ENCODE measurements around the gene PDGFB. TPM values are rescaled to one million over a fixed set of nuclear protein-coding genes. Genes with fewer than 3 reads are reported as not detected.

Gene PDGFB
- total RNA-seq, 1 donor from 2014 or later: 54.8 TPM

- DNase-seq (ENCODE audit: low read depth in 2 of 2): peak; percentile 73 to 76
Observed at GRCh38 chr22:39240831-39241793, 3.7 kb downstream of the PDGFB start.

DNA sequence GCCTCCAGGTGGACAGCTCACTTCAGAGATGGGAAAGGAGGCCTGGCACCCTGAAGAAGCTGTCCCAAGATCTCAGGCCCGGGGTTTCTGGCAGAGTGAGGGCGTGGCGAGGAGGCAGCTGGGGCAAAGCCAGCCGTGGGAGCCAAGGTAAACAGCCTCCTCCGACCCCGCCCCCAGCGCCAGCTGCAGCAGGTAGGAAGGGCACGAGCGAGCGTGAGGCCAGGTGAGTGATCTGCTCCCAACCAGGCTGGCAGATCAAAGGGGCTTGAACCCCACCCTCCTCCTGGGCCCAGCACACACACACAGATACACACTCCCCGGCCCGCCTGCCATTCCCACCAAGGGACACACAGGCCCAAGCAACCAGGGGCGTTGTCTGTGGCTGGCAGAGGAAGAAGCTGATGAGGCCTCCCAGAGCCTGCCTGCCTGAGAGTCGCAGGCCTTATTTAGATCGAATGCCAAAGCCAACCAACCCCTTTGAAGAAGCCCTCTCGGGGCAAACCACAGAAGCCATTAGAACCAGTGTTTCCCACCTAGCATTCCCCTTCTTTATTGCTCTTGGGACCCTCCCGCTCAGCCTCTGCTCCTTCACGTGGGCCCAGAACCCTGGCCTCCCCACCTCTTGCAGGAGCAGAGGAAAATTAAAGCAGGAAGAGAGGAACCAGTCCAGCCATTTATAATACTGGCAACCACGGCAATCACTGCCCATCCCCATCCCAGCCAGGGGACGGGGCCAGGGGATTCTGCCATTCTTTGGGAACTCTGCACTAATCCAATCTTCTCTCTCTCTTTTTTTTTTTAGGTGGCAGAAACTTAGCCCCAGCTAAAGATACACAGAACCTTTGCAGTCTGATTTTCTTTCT lies 5.0 kb downstream of the PDGFB start:
- no peak for DNase-seq (ENCODE audit: low read depth in 2 of 2)

DNA sequence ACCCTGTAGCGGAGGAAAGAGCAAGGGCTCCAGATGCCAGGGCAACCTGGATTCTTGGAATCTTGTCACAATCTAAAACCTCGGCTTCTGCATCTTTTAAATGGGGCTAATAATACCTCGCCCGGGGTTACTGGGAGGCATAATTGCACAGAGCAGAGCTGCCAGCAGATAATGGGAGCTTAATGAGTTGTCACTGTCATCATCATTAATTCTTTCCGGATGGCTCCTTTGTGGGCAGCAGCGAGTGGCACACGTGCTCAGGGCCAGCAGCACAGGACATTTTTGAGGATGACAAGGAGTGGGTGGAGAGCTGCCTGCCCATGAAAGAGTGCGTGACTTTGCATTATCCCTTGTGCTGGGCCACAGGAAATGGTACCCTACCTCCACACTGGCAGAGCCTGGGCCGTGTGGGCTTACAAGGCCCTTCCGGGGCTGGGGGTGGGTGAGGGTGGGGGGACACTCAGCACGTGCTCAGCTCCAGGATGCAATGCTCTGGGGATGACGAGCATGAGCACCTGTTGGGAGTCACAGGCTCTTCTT lies 5.7 kb downstream of the PDGFB start:
- no peak for DNase-seq (ENCODE audit: low read depth in 2 of 2)

DNA sequence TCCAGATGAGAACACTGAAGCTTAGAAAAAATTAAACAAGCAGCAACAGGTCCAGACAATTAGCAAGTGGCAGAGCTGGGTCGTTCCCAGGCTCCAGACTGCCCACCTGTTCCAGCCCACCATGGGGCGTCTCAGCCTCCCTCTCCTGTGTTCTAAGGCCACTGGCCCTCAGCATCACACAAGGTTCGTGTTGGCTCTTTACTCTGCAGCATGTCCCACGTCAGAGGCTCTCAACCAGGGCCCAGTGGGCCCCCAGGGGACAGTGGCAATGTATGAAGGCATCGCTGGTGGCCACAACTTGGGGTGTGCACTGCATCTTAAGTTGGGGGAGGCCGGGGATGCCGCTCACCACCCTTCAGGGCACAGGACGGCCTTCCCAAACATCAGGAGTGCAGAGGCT lies 6.2 kb downstream of the PDGFB start:
- DNase-seq (ENCODE audit: low read depth in 2 of 2): no peak

DNA sequence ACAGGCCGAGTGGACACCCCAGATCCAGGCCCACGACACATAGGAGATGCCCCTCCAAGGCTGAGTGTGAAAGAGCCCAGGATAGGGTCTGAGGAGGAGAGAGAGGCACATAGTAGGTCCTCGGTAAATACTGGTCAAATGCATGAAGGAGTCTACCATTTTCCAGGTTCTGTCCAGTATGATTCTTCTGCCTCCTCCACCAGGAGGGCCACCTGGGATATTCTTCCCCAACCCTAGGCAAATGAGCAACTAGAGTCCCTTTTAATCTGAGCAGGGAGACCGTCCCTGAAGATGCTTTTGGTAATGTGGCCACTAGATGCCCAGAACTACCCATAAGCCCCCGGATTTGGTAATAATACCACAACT lies 6.7 kb downstream of the PDGFB start:
- DNase-seq (ENCODE audit: low read depth in 2 of 2): no peak

- DNase-seq (ENCODE audit: low read depth in 2 of 2): no peak
Observed at GRCh38 chr22:39237318-39238100, 7.3 kb downstream of the PDGFB start.

DNA sequence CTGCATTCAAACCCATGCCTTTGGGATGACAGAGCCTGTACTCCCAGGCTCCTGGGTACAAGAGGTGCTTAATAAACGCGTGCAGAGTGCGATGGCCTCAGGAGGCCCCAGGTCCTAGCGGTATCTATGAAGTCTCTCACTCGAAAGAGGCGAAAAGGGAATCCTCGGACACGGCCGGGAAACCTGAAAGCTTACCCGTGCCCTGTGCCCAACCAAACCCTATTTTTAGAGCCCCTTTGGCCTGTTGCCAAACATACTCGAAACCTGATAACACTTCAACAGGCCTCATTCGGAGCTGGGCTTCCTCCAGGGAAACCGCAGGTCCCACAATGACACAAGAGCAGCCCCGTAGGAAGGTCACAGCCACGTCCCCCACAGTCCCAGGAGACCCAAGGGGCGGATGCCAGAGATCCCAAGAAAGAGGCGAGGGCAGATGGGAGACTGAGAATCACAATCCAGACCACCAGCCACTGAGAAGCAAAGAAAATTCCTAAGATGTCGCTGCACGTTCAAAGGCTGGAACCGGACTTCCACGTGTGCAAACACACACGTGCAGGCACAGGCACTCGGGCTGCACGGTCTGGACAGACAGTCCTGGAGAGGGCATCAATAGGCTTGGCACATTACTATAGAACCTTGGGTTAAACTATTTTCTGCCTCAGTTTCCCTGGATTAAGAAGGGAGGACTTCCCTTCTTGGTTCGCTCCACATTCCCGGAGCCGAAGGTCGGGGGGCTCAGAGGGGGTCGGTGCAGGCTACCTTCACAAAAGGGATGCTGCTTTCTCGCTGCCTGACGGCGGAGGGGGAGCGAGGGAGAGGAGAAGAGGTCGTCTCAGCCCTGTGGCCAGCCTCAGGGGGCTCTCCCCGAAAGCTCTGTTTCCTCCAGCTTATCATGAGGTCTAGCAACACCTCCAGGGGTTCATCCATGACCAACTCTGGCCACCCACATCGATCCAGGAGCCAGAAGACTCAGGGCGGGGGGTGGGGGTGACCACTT lies 8.2 kb downstream of the PDGFB start:
- DNase-seq (ENCODE audit: low read depth in 2 of 2): peak in 1 of 2 donors; percentile 49

DNA sequence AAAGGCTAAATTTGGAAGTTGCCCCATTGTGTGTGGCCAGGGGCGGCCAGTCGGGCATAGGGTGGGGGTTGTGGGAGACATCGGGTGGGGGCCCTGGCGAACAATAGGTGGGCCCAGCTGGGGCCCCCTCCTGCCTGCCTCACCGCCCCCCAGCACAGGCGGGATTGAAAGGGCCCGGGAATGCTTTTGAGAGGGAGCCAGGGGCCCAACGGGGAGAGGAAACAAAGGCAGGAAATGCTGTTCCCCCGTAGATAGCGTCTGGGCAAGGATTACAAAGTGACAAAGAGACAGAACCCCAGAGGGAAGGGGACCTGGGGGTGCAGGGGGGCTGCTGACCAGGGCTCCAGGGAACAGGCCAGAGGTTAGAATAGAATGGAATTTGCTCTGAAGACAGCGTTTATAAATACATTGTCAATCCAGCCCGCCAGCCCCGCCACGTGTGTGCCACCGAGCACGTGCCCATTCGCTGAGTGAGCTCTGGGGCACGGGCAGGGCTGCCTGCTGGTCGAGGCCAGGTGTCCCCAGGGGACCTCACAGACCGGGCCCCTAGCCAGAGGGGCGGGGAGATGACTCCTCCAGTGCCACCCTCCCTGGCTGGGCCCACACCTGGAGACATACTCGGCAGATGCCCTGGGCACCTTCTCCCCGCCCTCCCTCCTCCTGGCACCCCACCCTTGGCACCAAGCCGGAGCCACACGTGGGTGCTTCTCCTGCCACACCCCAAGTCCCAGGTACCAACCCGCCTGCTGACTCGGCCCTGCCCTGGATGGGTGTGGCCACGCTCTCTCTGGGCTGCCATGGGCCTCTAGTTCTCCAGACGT lies 9.7 kb downstream of the PDGFB start:
- peak; percentile 54 to 80 for DNase-seq (ENCODE audit: low read depth in 2 of 2)

DNA sequence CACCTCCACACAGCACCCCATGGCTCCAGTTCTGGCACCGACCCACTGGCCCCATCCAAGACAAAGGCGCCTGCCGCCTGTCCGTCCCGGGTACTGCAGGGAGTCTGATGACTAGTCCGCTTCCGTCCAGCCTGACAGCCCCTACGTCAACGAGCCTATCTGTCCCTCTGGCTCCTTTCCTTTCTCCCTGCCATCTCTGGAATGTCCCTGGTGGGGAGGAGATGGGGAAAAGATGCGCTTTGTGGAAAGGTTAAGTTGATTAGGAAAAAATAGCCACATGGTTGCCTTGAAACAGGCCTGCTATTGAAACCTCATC lies 10.4 kb downstream of the PDGFB start:
- DNase-seq (ENCODE audit: low read depth in 2 of 2): peak; percentile 87 to 89

GRCh38 chr22:39233710-39234471 lies 10.9 kb downstream of the PDGFB start:
- no peak for DNase-seq (ENCODE audit: low read depth in 2 of 2)

GRCh38 chr22:39232806-39233709 lies 11.7 kb downstream of the PDGFB start:
- no peak for DNase-seq (ENCODE audit: low read depth in 2 of 2)

DNA sequence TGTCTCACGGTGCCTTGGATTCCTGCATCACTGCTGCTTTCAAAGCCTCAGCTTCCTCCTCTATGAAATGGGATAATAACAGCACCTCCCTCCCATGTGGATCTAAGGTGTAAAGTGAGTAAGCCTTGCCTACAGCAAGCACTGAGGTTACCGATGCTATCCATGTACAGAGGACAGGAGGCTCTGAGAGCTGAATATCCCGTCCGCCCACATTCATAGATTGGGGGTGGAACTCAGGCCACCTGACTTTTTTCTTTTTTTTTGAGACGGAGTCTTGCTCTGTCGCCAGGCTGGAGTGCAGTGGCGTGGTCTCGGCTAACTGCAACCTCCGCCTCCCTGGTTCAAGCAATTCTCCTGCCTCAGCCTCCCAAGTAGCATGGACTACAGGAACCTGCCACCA lies 12.5 kb downstream of the PDGFB start:
- DNase-seq (ENCODE audit: low read depth in 2 of 2): no peak

DNA sequence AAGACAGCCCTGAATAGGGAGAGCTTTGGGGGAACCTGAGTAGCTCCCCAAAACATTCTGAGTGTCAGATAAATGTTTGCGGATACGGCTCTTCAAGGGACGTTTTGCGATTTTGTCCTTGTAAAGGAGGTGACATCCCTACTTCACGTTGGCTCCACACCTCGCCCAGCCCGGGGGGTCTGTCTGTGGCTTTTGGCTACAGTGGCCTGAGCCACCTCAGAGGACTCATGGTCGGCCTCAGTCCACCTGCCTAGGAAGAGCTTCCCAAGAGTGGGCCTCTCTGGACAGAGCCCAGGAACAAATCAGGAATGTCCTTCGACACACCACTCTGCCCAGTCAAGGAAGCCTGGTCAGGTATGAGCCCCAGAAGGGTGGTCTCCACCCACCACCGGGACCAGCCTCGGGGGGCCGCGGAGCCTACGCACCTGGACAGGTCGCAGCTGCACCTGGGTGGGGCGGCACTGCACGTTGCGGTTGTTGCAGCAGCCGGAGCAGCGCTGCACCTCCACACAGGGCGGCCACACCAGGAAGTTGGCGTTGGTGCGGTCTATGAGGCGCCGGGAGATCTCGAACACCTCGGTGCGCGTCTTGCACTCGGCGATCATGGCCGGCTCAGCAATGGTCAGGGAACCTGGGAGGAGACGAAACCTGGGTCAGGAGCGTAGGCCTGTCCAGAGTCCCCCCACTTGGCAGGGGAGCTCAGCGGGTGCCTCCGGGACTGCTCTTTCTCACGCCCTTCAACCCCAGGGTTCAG lies 13.4 kb downstream of the PDGFB start:
- no peak for DNase-seq (ENCODE audit: low read depth in 2 of 2)

DNA sequence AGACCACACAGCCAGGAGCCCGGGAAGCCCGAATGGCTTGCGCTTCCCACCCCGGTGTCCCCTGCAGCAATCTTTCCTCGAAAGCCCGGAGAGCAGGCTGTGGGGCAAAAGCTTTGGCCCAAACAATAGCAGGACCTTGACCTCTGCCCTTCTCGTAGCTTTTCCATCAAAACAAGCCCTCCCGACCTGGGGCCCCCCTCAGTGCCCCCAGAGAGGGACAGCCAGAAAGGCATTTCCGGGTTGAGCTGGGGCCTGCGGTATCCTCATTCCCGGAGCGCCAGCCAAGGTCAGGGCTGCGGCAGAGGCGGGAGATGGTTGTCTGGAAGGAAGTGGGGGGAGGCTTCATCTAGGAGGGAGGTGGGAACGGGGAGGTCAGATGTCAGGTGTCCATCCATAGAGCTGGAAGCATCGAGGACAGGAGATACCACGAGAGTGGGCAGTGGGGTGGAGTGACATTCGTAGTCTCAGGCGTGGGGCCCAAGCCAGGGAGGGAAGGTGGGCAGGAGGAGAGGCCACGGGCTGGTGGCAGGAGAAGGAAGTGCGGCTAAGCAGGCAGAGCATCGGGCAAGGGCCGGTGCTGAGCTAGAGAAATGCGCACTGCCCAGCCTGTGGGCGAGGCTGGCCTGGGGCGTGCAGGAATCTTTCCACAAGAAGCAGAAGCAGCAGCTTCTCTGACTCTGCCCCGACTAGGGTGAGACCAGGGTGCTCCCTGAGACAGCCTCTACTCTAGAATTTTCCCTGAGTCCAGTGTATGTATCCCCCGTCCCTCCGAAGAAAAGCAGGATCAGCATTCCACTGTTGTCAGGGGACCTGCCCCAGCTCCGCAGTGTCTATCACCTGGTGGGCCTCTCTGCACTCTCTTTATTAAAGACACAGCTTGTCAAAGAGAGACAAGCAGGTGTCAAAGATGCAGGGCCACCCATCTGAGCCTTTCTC lies 14.3 kb downstream of the PDGFB start:
- peak; percentile 43 to 71 for DNase-seq (ENCODE audit: low read depth in 2 of 2)

GRCh38 chr22:39229688-39230260 lies 15.0 kb downstream of the PDGFB start:
- no peak for DNase-seq (ENCODE audit: low read depth in 2 of 2)
